Measurements from ENCODE around the gene TCL1B. TPM values are rescaled to one million over a fixed set of nuclear protein-coding genes. Genes with fewer than 3 reads are reported as not detected.

TCL1B gene
- total and polyA plus RNA-seq, 4 donors = 0.19 TPM; not detected in 3

DNA sequence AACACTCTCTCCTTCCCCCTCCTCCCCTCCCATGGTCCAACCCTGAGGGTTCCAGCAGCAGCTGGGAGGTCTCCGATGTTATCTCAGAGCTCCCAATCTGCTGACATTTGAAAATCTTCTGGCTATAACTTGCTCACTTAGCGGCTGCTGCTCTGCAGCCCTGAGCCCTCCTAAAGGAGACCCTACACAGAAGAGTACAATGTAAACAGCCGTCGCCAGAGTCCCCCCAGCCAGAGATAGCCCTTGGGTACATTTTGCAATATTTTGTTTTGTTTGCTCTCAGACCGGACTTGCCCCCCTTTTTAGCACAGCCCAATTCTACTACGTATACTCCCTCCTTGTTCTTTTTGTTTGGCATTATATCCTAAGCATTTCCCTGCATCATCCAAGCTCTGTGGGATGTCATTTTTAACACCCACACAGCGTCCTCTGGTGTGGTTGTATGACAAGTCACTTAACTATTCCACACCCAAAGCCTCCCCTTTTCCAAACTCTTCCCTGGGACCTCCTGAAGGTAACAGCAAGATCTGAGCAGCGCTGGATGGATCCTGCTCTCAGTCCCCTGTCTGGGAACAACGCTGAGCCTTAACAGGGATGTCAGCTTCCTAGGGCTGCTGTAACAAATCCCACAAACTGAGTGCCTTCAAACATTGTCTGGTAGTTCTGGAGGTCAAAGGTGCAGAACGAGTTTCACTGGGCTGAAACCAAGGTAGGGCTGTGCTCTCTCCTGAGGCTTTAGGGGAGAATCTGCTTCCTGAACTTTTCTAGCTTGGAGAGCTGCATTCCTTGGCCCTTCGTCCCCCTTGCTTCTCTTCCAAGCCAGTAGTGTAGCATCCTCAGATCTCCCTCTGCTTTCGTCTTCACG is 25.3 kb upstream of the TCL1B start:
- TF ChIP-seq, protein P1, sequence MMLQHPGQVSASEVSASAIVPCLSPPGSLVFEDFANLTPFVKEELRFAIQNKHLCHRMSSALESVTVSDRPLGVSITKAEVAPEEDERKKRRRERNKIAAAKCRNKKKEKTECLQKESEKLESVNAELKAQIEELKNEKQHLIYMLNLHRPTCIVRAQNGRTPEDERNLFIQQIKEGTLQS (IDR thresholded peaks at IDR 0.05) = no peak
- TF ChIP-seq RAD21 (IDR thresholded peaks at IDR 0.05) (no peak), YY1 (IDR thresholded peaks at IDR 0.05) (no peak), GABPA (IDR thresholded peaks at IDR 0.05 in 1 of 2, conservative IDR thresholded peaks at IDR 0.05 in 1 of 2) (no peak), RXRA (IDR thresholded peaks at IDR 0.05) (no peak), TAF1 (conservative IDR thresholded peaks at IDR 0.05) (no peak), FOXA2 (IDR thresholded peaks at IDR 0.05) (no peak)
- Histone ChIP-seq H3K9ac (ENCODE audit: low read depth in 1 of 2, low read length in 2 of 2) (no peak overlapping the region), H3K36me3 (ENCODE audit: control insufficient read depth in 4 of 4, insufficient read depth in 3 of 4, low read depth in 1 of 4, low read length in 3 of 4) (no peaks in the 10 kb centered on the region), H3K4me3 (ENCODE audit: low read depth in 1 of 3, low read length in 3 of 3) (no peak overlapping the region), H3K4me1 (ENCODE audit: control insufficient read depth in 4 of 4, insufficient read depth in 4 of 4, low read length in 3 of 4) (peaks cover 0 to 9% (median 2%) of the 10 kb centered on the region in 4 donors), H3K27ac (ENCODE audit: low read depth in 1 of 2, low read length in 2 of 2) (no peak overlapping the region), H3K27me3 (ENCODE audit: control insufficient read depth in 4 of 4, insufficient read depth in 4 of 4, low read length in 3 of 4) (no peaks in the 10 kb centered on the region), H3K9me3 (ENCODE audit: control insufficient read depth in 4 of 4, low read length in 3 of 4) (peaks cover 0 to 2% (median 0%) of the 10 kb centered on the region in 4 donors)
- WGBS = 41% methylated on average over 13 of the region's 13 CpGs
- DNase-seq (ENCODE audit: low spot score) = no peak

DNA sequence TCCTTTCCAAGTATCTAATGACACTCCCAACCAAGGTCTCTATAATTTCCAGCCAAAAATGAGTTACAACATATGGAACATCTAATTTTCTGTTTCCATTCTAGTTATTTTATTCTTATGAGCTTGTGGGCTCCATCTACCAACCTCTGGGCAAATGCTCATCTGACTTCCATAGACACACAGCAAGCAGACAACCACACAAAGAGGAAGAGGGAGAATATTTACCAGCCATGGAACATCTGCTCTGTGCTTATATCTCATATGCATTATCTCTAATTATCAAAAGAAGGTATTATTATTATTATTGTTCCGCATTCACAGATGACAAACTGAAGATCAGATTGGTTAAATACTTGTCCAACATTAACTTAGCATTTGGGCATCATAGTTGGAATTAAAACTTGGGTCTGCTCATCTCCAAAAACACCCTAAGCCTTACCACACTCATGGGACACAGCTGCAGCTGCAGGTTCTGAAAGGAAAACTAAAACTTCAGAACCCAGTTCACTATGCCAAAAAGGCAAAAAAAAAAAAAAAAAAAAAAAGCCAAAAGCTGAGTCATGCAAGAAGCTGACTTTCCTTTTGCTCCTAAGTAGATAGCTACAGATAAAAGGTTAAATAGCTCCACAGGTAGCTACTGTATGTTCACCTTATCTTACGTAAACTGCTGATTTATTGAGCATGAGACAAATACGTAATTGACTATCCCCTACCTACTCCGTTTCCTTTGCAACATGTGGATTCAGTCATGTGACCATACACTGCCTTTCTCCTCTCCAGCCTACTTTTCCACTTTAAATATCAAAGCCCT is 23.6 kb upstream of the TCL1B start:
- H3K4me3 ChIP-seq (ENCODE audit: low read depth in 1 of 3, low read length in 3 of 3) = no peak overlapping the region
- TF ChIP-seq RXRA (IDR thresholded peaks at IDR 0.05) (no peak), YY1 (IDR thresholded peaks at IDR 0.05) (no peak), SP1 (IDR thresholded peaks at IDR 0.05) (no peak), GABPA (IDR thresholded peaks at IDR 0.05 in 1 of 2, conservative IDR thresholded peaks at IDR 0.05 in 1 of 2) (no peak), FOXA2 (IDR thresholded peaks at IDR 0.05) (no peak), FOXA1 (IDR thresholded peaks at IDR 0.05) (no peak), NR2F2 (IDR thresholded peaks at IDR 0.05) (no peak), RAD21 (IDR thresholded peaks at IDR 0.05) (no peak), JUND (IDR thresholded peaks at IDR 0.05) (no peak), EGR1 (IDR thresholded peaks at IDR 0.05; ENCODE audit: low read depth in 2 of 2) (no peak), TAF1 (conservative IDR thresholded peaks at IDR 0.05) (no peak), HNF4A (conservative IDR thresholded peaks at IDR 0.05) (no peak), HNF4G (IDR thresholded peaks at IDR 0.05) (no peak)
- TF ChIP-seq, protein P2, sequence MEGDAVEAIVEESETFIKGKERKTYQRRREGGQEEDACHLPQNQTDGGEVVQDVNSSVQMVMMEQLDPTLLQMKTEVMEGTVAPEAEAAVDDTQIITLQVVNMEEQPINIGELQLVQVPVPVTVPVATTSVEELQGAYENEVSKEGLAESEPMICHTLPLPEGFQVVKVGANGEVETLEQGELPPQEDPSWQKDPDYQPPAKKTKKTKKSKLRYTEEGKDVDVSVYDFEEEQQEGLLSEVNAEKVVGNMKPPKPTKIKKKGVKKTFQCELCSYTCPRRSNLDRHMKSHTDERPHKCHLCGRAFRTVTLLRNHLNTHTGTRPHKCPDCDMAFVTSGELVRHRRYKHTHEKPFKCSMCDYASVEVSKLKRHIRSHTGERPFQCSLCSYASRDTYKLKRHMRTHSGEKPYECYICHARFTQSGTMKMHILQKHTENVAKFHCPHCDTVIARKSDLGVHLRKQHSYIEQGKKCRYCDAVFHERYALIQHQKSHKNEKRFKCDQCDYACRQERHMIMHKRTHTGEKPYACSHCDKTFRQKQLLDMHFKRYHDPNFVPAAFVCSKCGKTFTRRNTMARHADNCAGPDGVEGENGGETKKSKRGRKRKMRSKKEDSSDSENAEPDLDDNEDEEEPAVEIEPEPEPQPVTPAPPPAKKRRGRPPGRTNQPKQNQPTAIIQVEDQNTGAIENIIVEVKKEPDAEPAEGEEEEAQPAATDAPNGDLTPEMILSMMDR (IDR thresholded peaks at IDR 0.05; ENCODE audit: low read depth, low read length, missing input control) = no peak
- TF ChIP-seq, protein P3, sequence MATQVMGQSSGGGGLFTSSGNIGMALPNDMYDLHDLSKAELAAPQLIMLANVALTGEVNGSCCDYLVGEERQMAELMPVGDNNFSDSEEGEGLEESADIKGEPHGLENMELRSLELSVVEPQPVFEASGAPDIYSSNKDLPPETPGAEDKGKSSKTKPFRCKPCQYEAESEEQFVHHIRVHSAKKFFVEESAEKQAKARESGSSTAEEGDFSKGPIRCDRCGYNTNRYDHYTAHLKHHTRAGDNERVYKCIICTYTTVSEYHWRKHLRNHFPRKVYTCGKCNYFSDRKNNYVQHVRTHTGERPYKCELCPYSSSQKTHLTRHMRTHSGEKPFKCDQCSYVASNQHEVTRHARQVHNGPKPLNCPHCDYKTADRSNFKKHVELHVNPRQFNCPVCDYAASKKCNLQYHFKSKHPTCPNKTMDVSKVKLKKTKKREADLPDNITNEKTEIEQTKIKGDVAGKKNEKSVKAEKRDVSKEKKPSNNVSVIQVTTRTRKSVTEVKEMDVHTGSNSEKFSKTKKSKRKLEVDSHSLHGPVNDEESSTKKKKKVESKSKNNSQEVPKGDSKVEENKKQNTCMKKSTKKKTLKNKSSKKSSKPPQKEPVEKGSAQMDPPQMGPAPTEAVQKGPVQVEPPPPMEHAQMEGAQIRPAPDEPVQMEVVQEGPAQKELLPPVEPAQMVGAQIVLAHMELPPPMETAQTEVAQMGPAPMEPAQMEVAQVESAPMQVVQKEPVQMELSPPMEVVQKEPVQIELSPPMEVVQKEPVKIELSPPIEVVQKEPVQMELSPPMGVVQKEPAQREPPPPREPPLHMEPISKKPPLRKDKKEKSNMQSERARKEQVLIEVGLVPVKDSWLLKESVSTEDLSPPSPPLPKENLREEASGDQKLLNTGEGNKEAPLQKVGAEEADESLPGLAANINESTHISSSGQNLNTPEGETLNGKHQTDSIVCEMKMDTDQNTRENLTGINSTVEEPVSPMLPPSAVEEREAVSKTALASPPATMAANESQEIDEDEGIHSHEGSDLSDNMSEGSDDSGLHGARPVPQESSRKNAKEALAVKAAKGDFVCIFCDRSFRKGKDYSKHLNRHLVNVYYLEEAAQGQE (IDR thresholded peaks at IDR 0.05) = no peak
- TF ChIP-seq, protein P4, sequence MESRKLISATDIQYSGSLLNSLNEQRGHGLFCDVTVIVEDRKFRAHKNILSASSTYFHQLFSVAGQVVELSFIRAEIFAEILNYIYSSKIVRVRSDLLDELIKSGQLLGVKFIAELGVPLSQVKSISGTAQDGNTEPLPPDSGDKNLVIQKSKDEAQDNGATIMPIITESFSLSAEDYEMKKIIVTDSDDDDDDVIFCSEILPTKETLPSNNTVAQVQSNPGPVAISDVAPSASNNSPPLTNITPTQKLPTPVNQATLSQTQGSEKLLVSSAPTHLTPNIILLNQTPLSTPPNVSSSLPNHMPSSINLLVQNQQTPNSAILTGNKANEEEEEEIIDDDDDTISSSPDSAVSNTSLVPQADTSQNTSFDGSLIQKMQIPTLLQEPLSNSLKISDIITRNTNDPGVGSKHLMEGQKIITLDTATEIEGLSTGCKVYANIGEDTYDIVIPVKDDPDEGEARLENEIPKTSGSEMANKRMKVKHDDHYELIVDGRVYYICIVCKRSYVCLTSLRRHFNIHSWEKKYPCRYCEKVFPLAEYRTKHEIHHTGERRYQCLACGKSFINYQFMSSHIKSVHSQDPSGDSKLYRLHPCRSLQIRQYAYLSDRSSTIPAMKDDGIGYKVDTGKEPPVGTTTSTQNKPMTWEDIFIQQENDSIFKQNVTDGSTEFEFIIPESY (IDR thresholded peaks at IDR 0.05) = no peak
- TF ChIP-seq, protein P5, sequence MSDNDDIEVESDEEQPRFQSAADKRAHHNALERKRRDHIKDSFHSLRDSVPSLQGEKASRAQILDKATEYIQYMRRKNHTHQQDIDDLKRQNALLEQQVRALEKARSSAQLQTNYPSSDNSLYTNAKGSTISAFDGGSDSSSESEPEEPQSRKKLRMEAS (IDR thresholded peaks at IDR 0.05) = no peak
- TF ChIP-seq, protein P1 (IDR thresholded peaks at IDR 0.05) = no peak
- 38% methylated on average over 4 of the region's 4 CpGs for WGBS

More for the DNA sequence above, 23.6 kb upstream of the TCL1B start:
- Histone ChIP-seq H3K4me1 (ENCODE audit: control insufficient read depth in 4 of 4, insufficient read depth in 4 of 4, low read length in 3 of 4) (peaks cover 0 to 9% (median 2%) of the 10 kb centered on the region in 4 donors), H3K27ac (ENCODE audit: low read depth in 1 of 2, low read length in 2 of 2) (no peak overlapping the region), H3K9me3 (ENCODE audit: control insufficient read depth in 4 of 4, low read length in 3 of 4) (peaks cover 0 to 2% (median 0%) of the 10 kb centered on the region in 4 donors), H3K27me3 (ENCODE audit: control insufficient read depth in 4 of 4, insufficient read depth in 4 of 4, low read length in 3 of 4) (no peaks in the 10 kb centered on the region), H3K36me3 (ENCODE audit: control insufficient read depth in 4 of 4, insufficient read depth in 3 of 4, low read depth in 1 of 4, low read length in 3 of 4) (no peaks in the 10 kb centered on the region), H3K9ac (ENCODE audit: low read depth in 1 of 2, low read length in 2 of 2) (no peak overlapping the region)
- no peak for DNase-seq (ENCODE audit: low spot score)

Measured in liver (tissue), 9 donors.